GM21515 (cell line): ENCODE results near the gene SCFD2.

ENCODE experiments used
- ATAC-seq: cut with Tn5 transposase; IDR thresholded peaks from one replicate; pipeline ENCODE4 v1.9.1; 2021; ENCODE audit not compliant: unreplicated experiment

Gene SCFD2

GRCh38 chr4:52942936-52943335 lies 422.9 kb downstream of the SCFD2 start:
- no peak for ATAC-seq

- no peak for ATAC-seq
Observed at GRCh38 chr4:52941450-52941849, 424.4 kb downstream of the SCFD2 start.

GRCh38 chr4:52939739-52940138 lies 426.1 kb downstream of the SCFD2 start:
- ATAC-seq = no peak

- no peak for ATAC-seq
Observed at GRCh38 chr4:52939325-52939724, 426.5 kb downstream of the SCFD2 start.

- ATAC-seq = no peak
Observed at GRCh38 chr4:52937829-52938228, 428.0 kb downstream of the SCFD2 start.

- ATAC-seq = no peak
Observed at GRCh38 chr4:52936729-52937128, 429.1 kb downstream of the SCFD2 start.

GRCh38 chr4:52935317-52935716 lies 430.5 kb downstream of the SCFD2 start:
- no peak for ATAC-seq

- no peak for ATAC-seq
Observed at GRCh38 chr4:52933738-52934137, 432.1 kb downstream of the SCFD2 start.

- no peak for ATAC-seq
Observed at GRCh38 chr4:52932591-52933470, 433.0 kb downstream of the SCFD2 start.

- no peak for ATAC-seq
Observed at GRCh38 chr4:52931243-52931642, 434.6 kb downstream of the SCFD2 start.

GRCh38 chr4:52926196-52926974 lies 439.5 kb downstream of the SCFD2 start:
- no peak for ATAC-seq

- ATAC-seq = no peak
Observed at GRCh38 chr4:52925531-52925968, 440.3 kb downstream of the SCFD2 start.

GRCh38 chr4:52919461-52919860 lies 446.4 kb downstream of the SCFD2 start:
- no peak for ATAC-seq

- ATAC-seq = no peak
Observed at GRCh38 chr4:52917817-52918216, 448.0 kb downstream of the SCFD2 start.

- ATAC-seq = no peak
Observed at GRCh38 chr4:52915730-52916300, 450.0 kb downstream of the SCFD2 start.

GRCh38 chr4:52915191-52915590 lies 450.7 kb downstream of the SCFD2 start:
- no peak for ATAC-seq

- ATAC-seq = no peak
Observed at GRCh38 chr4:52914051-52914605, 451.7 kb downstream of the SCFD2 start.

GRCh38 chr4:52912608-52913007 lies 453.3 kb downstream of the SCFD2 start:
- ATAC-seq = no peak

GRCh38 chr4:52911684-52912294 lies 454.1 kb downstream of the SCFD2 start:
- ATAC-seq = peak; percentile 80

GRCh38 chr4:52910115-52910514 lies 455.7 kb downstream of the SCFD2 start:
- no peak for ATAC-seq

GRCh38 chr4:52907510-52907909 lies 458.4 kb downstream of the SCFD2 start:
- no peak for ATAC-seq
